Astrocyte (in vitro differentiated cells and primary cell): ENCODE results near the gene RNF166. TPM values are rescaled to one million over a fixed set of nuclear protein-coding genes. Genes with fewer than 3 reads are reported as not detected.

Experiments used
- DNase-seq: peaks from one replicate; pipeline ENCODE4 v3.0.0-alpha.2; 2010; ENCODE audit warnings: low read depth
- FAIRE-seq: peaks from 2 replicates; lab custom pipeline; 2011; peaks lifted over from hg19 to GRCh38; lab: Jason Lieb, UNC
- H2AFZ ChIP-seq: 2 replicates; pipeline ENCODE4 v1.6.0; 2012; ENCODE audit warnings: low read depth, low read length, inconsistent platforms
- H3K27ac ChIP-seq: 2 replicates; pipeline ENCODE4 v1.5.1; 2011; ENCODE audit warnings: low read depth, low read length, inconsistent platforms
- H3K27me3 ChIP-seq: 2 replicates; pipeline ENCODE4 v1.6.0; 2011; ENCODE audit warnings: low read length, inconsistent platforms; ENCODE audit not compliant: insufficient read depth
- H3K36me3 ChIP-seq: 2 replicates; pipeline ENCODE4 v1.5.1; 2011; ENCODE audit warnings: low read length, inconsistent platforms; ENCODE audit not compliant: insufficient read depth
- H3K4me1 ChIP-seq: 2 replicates; pipeline ENCODE4 v1.5.1; 2011; ENCODE audit warnings: low read length, inconsistent platforms; ENCODE audit not compliant: insufficient read depth
- H3K4me2 ChIP-seq: 2 replicates; pipeline ENCODE4 v1.6.0; 2012; ENCODE audit warnings: low read length, inconsistent platforms
- H3K4me3 ChIP-seq: 2 replicates; pipeline ENCODE4 v1.5.1; 2011; ENCODE audit warnings: low read depth, mild to moderate bottlenecking, low read length, inconsistent platforms; ENCODE audit not compliant: insufficient read depth
- H3K79me2 ChIP-seq: 2 replicates; pipeline ENCODE4 v1.6.0; 2012; ENCODE audit warnings: mild to moderate bottlenecking, low read length, inconsistent platforms; ENCODE audit not compliant: insufficient read depth
- H3K9ac ChIP-seq: 2 replicates; pipeline ENCODE4 v1.6.0; 2012; ENCODE audit warnings: mild to moderate bottlenecking, low read length, inconsistent platforms
- H3K9me3 ChIP-seq: 2 replicates; pipeline ENCODE4 v1.5.1; 2012; ENCODE audit warnings: low read depth, mild to moderate bottlenecking, low read length, inconsistent platforms; ENCODE audit not compliant: insufficient read depth
- H4K20me1 ChIP-seq: 2 replicates; pipeline ENCODE4 v1.6.0; 2012; ENCODE audit warnings: low read length, inconsistent platforms; ENCODE audit not compliant: insufficient read depth
- H3K27ac Mint-ChIP-seq: one replicate; pipeline ENCODE4 v1.8.0; 2021; ENCODE audit warnings: mild to moderate bottlenecking, mixed read lengths; ENCODE audit not compliant: unreplicated experiment
- H3K27me3 Mint-ChIP-seq: one replicate; pipeline ENCODE4 v1.8.0; 2021; ENCODE audit warnings: low read depth, mixed read lengths; ENCODE audit not compliant: unreplicated experiment
- H3K36me3 Mint-ChIP-seq: one replicate; pipeline ENCODE4 v1.8.0; 2021; ENCODE audit warnings: low read depth, mixed read lengths; ENCODE audit not compliant: unreplicated experiment
- H3K4me1 Mint-ChIP-seq: one replicate; pipeline ENCODE4 v1.8.0; 2021; ENCODE audit warnings: low read depth, mixed read lengths; ENCODE audit not compliant: unreplicated experiment
- H3K4me3 Mint-ChIP-seq: one replicate; pipeline ENCODE4 v1.8.0; 2021; ENCODE audit warnings: mild to moderate bottlenecking, moderate library complexity, mixed read lengths; ENCODE audit not compliant: unreplicated experiment
- H3K9me3 Mint-ChIP-seq: one replicate; pipeline ENCODE4 v1.8.0; 2021; ENCODE audit warnings: mild to moderate bottlenecking, mixed read lengths; ENCODE audit not compliant: unreplicated experiment
- CTCF ChIP-seq: IDR thresholded peaks from 2 replicates; pipeline ENCODE4 v1.5.1; 2011; ENCODE audit warnings: low read depth, mild to moderate bottlenecking, inconsistent platforms, low read length, moderate library complexity; ENCODE audit not compliant: insufficient read depth
- EZH2 ChIP-seq: IDR thresholded peaks from 2 replicates; pipeline ENCODE4 v1.6.1; 2012; ENCODE audit warnings: mild to moderate bottlenecking, low read length, inconsistent platforms; ENCODE audit not compliant: insufficient read depth
- total RNA-seq: library from RNA; stranded (reverse); gene quantifications from 2 replicates; pipeline ENCODE4 v1.2.1, GENCODE V29; 2021

RNF166 gene
- total RNA-seq, 1 donor from 2014 or later = 15.4 TPM

- H3K4me3 ChIP-seq = no peak overlapping the region
- peaks cover 2% of the 10 kb centered on the region for H3K36me3 ChIP-seq
- FAIRE-seq (no peak), DNase-seq (no peak)
- peaks cover 38% of the 10 kb centered on the region for H3K79me2 ChIP-seq
- H3K9ac ChIP-seq = no peak overlapping the region
- peaks cover 75% of the 10 kb centered on the region for H4K20me1 ChIP-seq
- no peak overlapping the region for H3K4me2 ChIP-seq
- no peak overlapping the region for H3K27ac ChIP-seq
- H3K9me3 Mint-ChIP-seq = no peaks in the 10 kb centered on the region
- no peaks in the 10 kb centered on the region for H3K4me1 Mint-ChIP-seq
- peaks cover 2% of the 10 kb centered on the region for H3K36me3 Mint-ChIP-seq
- H3K27me3 ChIP-seq = no peaks in the 10 kb centered on the region
- no peaks in the 10 kb centered on the region for H3K27me3 Mint-ChIP-seq
- TF ChIP-seq CTCF (no peak), EZH2 (no peak)
- H2AFZ ChIP-seq = no peak overlapping the region
- H3K4me1 ChIP-seq = no peaks in the 10 kb centered on the region
- no peak overlapping the region for H3K27ac Mint-ChIP-seq
- H3K4me3 Mint-ChIP-seq = no peak overlapping the region
- no peaks in the 10 kb centered on the region for H3K9me3 ChIP-seq
Observed at GRCh38 chr16:88742896-88743605, 36.8 kb upstream of the RNF166 start.

GRCh38 chr16:88741368-88741767 lies 35.2 kb upstream of the RNF166 start:
- H3K4me1 Mint-ChIP-seq = no peaks in the 10 kb centered on the region
- H3K79me2 ChIP-seq = peaks cover 24% of the 10 kb centered on the region
- no peak overlapping the region for H3K27ac ChIP-seq
- no peak overlapping the region for H3K4me3 ChIP-seq
- H3K9me3 ChIP-seq = no peaks in the 10 kb centered on the region
- no peak overlapping the region for H2AFZ ChIP-seq
- DNase-seq (no peak), FAIRE-seq (no peak)
- no peak overlapping the region for H3K27ac Mint-ChIP-seq
- no peaks in the 10 kb centered on the region for H3K27me3 Mint-ChIP-seq
- H3K27me3 ChIP-seq = no peaks in the 10 kb centered on the region
- H3K9ac ChIP-seq = no peak overlapping the region
- no peak overlapping the region for H3K4me3 Mint-ChIP-seq
- H3K4me2 ChIP-seq = no peak overlapping the region
- peaks cover 2% of the 10 kb centered on the region for H3K36me3 ChIP-seq
- TF ChIP-seq EZH2 = no peak
- TF ChIP-seq CTCF = no peak
- H3K4me1 ChIP-seq = no peaks in the 10 kb centered on the region
- H3K36me3 Mint-ChIP-seq = no peaks in the 10 kb centered on the region
- peaks cover 74% of the 10 kb centered on the region for H4K20me1 ChIP-seq
- no peaks in the 10 kb centered on the region for H3K9me3 Mint-ChIP-seq

- H3K4me3 ChIP-seq = no peak overlapping the region
- H2AFZ ChIP-seq = no peak overlapping the region
- H3K27me3 ChIP-seq = no peaks in the 10 kb centered on the region
- FAIRE-seq (no peak), DNase-seq (no peak)
- peaks cover 27% of the 10 kb centered on the region for H3K79me2 ChIP-seq
- Mint-ChIP-seq H3K36me3 (no peaks in the 10 kb centered on the region), H3K4me3 (no peak overlapping the region), H3K9me3 (no peaks in the 10 kb centered on the region), H3K4me1 (no peaks in the 10 kb centered on the region), H3K27me3 (no peaks in the 10 kb centered on the region), H3K27ac (no peak overlapping the region)
- no peak overlapping the region for H3K9ac ChIP-seq
- TF ChIP-seq EZH2 = no peak
- no peak for TF ChIP-seq CTCF
- peaks cover 2% of the 10 kb centered on the region for H3K36me3 ChIP-seq
- H3K4me1 ChIP-seq = no peaks in the 10 kb centered on the region
- peaks cover 74% of the 10 kb centered on the region for H4K20me1 ChIP-seq
- H3K4me2 ChIP-seq = no peak overlapping the region
- no peak overlapping the region for H3K27ac ChIP-seq
- H3K9me3 ChIP-seq = no peaks in the 10 kb centered on the region
Observed at GRCh38 chr16:88740727-88741055, 34.5 kb upstream of the RNF166 start.
